ENCODE data around the gene GGTA1. TPM values are rescaled to one million over a fixed set of nuclear protein-coding genes. Genes with fewer than 3 reads are reported as not detected.

GGTA1 gene
- total and polyA plus RNA-seq, 9 of the 15 experiments (the other 6 are each of a cell fraction or from before 2014, with no cell fraction given), result 0.04 to 0.15 TPM; not detected in 7

DNA sequence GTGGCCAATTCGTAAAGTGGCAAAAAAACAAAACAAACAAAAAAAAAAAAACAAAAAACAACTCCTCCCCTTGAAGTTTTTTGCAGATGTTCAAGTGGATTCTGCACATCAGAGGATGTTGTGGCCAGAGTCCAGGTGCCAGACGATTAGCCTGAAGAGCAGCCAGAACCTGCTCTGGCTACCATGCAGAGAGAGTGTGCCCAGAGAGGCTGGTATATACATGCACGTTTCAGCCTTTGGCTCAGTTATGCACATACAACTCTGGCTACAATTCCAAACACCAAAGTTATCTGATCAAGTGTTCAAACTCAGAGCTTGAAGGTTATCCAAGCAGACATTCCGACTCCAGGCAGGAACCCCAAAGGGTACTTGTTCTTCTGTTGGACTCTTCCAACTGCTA lies 34.7 kb downstream of the GGTA1 start (continued):
- TF ChIP-seq, protein P1, sequence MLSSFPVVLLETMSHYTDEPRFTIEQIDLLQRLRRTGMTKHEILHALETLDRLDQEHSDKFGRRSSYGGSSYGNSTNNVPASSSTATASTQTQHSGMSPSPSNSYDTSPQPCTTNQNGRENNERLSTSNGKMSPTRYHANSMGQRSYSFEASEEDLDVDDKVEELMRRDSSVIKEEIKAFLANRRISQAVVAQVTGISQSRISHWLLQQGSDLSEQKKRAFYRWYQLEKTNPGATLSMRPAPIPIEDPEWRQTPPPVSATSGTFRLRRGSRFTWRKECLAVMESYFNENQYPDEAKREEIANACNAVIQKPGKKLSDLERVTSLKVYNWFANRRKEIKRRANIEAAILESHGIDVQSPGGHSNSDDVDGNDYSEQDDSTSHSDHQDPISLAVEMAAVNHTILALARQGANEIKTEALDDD (IDR thresholded peaks at IDR 0.05), result no peak
- TF ChIP-seq NFIC (IDR thresholded peaks at IDR 0.05), result no peak
- no peak for TF ChIP-seq CHD1 (IDR thresholded peaks at IDR 0.05; ENCODE audit: low read length)
- TF ChIP-seq NEUROD1 (IDR thresholded peaks at IDR 0.05; ENCODE audit: borderline replicate concordance, low read depth, low read length, partially characterized antibody), result no peak

DNA sequence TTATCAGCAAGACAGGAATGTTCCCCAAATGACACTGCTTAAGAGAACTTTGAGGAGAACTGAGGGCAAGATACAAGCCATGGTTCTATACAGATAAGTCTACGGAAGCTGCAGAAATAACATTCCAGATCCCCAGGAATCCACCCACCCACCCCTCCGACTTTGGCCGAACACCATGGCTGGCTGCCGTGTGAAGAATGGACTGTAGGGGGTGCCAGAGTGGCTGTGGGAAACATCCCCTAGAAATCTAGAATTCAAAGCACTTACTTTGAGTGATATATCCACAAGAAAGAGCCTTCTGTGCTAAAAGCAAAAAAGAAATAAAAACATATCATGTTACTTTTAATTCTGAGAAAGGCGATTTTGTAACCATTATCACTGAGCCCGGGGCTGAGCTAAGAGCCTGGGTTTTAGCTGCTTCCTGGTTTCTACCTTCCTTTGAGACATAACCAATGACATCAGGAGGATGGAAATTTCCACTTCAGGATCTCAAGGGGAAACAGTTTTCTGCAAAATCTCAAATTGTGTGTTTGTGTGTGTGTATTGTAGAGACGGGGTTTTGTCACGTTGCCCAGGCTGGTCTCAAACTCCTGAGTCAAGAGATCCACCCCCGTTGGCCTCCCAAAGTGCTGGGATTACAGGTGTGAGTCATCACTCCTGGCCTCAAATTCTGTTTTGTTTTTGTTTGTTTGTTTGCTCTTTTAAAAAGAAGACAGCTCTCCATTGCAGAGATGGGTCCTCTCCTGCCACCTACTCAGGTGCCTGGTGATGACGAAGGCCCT lies 36.4 kb downstream of the GGTA1 start:
- 9% methylated on average over 10 of the region's 10 CpGs for WGBS (ENCODE audit: insufficient coverage, low coverage, missing lambda C conversion rate)
- TF ChIP-seq, protein P2, sequence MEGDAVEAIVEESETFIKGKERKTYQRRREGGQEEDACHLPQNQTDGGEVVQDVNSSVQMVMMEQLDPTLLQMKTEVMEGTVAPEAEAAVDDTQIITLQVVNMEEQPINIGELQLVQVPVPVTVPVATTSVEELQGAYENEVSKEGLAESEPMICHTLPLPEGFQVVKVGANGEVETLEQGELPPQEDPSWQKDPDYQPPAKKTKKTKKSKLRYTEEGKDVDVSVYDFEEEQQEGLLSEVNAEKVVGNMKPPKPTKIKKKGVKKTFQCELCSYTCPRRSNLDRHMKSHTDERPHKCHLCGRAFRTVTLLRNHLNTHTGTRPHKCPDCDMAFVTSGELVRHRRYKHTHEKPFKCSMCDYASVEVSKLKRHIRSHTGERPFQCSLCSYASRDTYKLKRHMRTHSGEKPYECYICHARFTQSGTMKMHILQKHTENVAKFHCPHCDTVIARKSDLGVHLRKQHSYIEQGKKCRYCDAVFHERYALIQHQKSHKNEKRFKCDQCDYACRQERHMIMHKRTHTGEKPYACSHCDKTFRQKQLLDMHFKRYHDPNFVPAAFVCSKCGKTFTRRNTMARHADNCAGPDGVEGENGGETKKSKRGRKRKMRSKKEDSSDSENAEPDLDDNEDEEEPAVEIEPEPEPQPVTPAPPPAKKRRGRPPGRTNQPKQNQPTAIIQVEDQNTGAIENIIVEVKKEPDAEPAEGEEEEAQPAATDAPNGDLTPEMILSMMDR (IDR thresholded peaks at IDR 0.05 in 2 of 3, conservative IDR thresholded peaks at IDR 0.05 in 1 of 3; ENCODE audit: insufficient read depth in 2 of 3, low read depth in 1 of 3, low read length in 3 of 3), result peak; percentile 72 to 78 (median 75)
- TF ChIP-seq, protein P3, sequence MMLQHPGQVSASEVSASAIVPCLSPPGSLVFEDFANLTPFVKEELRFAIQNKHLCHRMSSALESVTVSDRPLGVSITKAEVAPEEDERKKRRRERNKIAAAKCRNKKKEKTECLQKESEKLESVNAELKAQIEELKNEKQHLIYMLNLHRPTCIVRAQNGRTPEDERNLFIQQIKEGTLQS (IDR thresholded peaks at IDR 0.05), result peak; percentile 51
- TF ChIP-seq, protein P3 (CRISPR knock-in tag; conservative IDR thresholded peaks at IDR 0.05), result no peak
- TF ChIP-seq, protein P4, sequence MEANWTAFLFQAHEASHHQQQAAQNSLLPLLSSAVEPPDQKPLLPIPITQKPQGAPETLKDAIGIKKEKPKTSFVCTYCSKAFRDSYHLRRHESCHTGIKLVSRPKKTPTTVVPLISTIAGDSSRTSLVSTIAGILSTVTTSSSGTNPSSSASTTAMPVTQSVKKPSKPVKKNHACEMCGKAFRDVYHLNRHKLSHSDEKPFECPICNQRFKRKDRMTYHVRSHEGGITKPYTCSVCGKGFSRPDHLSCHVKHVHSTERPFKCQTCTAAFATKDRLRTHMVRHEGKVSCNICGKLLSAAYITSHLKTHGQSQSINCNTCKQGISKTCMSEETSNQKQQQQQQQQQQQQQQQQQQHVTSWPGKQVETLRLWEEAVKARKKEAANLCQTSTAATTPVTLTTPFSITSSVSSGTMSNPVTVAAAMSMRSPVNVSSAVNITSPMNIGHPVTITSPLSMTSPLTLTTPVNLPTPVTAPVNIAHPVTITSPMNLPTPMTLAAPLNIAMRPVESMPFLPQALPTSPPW (CRISPR knock-in tag; IDR thresholded peaks at IDR 0.05), result peak; percentile 26; the same call in 1 of the 2 replicates
- TF ChIP-seq FOSL1 (tag; conservative IDR thresholded peaks at IDR 0.05) (peak; percentile 57), BDP1 (IDR thresholded peaks at IDR 0.05; ENCODE audit: insufficient read depth, insufficient read length) (no peak)
- TF ChIP-seq, protein P5, sequence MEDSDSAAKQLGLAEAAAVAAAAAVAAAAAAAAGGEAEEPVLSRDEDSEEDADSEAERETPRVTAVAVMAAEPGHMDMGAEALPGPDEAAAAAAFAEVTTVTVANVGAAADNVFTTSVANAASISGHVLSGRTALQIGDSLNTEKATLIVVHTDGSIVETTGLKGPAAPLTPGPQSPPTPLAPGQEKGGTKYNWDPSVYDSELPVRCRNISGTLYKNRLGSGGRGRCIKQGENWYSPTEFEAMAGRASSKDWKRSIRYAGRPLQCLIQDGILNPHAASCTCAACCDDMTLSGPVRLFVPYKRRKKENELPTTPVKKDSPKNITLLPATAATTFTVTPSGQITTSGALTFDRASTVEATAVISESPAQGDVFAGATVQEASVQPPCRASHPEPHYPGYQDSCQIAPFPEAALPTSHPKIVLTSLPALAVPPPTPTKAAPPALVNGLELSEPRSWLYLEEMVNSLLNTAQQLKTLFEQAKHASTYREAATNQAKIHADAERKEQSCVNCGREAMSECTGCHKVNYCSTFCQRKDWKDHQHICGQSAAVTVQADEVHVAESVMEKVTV (CRISPR knock-in tag; IDR thresholded peaks at IDR 0.05), result peak; percentile 22; the same call in 1 of the 2 replicates

More for the DNA sequence above, 36.4 kb downstream of the GGTA1 start:
- ChIA-PET CTCF (ENCODE audit: low intra/inter-chr PET ratio) (interaction anchor here (0.6 to 1.0 kb wide), 4 partner anchors 34 to 1380 kb away, joined by 3 to 5 read pairs (median 3); partner anchors contain the start of gene GGTA1), POLR2A (interaction anchor here (0.6 to 1.1 kb wide), 4 partner anchors 11 to 732 kb away, joined by 3 read pairs; no protein-coding TSS in a partner anchor)
- H3K4me3 ChIP-seq, result no peak overlapping the region
- no peak overlapping the region for H3K27ac ChIP-seq (ENCODE audit: extremely low read depth, low read depth, low read length)
- ATAC-seq (peak; percentile 95), DNase-seq (ENCODE audit: extremely low read depth in 1 of 4, low spot score in 3 of 4) (peak; percentile 68 to 82 (median 74)), FAIRE-seq (peak; percentile 93)
- H3K79me2 ChIP-seq (ENCODE audit: control insufficient read depth, insufficient read depth, low read length), result no peaks in the 10 kb centered on the region
- intact Hi-C loops (cut with micrococcal nuclease) (no loop called here), in situ Hi-C loops (cut with MboI) (no loop called here)
- H3K4me2 ChIP-seq (ENCODE audit: insufficient read depth, low read length), result no peak overlapping the region
- H3K9me3 ChIP-seq (replicated peaks; ENCODE audit: control insufficient read depth, insufficient read depth, low read depth, low read length), result no peaks in the 10 kb centered on the region
- H3K9me1 ChIP-seq (ENCODE audit: control insufficient read depth, insufficient read depth, low read length), result no peaks in the 10 kb centered on the region
- H2AFZ ChIP-seq (ENCODE audit: low read depth, low read length), result no peak overlapping the region
- peaks cover 0 to 6% of the 10 kb centered on the region in 2 experiments; a peak in 2 of 5 replicates for H3K4me1 ChIP-seq (replicated peaks in 1 of 2; ENCODE audit: control insufficient read depth in 2 of 2, insufficient read depth in 2 of 2, low read length in 2 of 2)
- no peaks in the 10 kb centered on the region for H4K20me1 ChIP-seq (replicated peaks; ENCODE audit: control insufficient read depth, insufficient read depth, low read length)
- BruUV-seq (replicated peaks), result no TSS peak
- H3K36me3 ChIP-seq (ENCODE audit: control insufficient read depth, insufficient read depth, low read length), result no peaks in the 10 kb centered on the region
- H3K27me3 ChIP-seq (ENCODE audit: control insufficient read depth in 2 of 2, insufficient read depth in 2 of 2, low read length in 2 of 2), result peaks cover 6 to 26% of the 10 kb centered on the region in 2 experiments; a peak in 3 of 5 replicates
- no peak overlapping the region for H3K9ac ChIP-seq (ENCODE audit: insufficient read depth in 1 of 2, low read depth in 2 of 2, low read length in 2 of 2)
